Measurements from ENCODE around the gene HTR1E. TPM values are rescaled to one million over a fixed set of nuclear protein-coding genes. Genes with fewer than 3 reads are reported as not detected.

HTR1E gene
- polyA plus RNA-seq, 3 donors = 0.03 to 0.09 TPM; not detected in 1

DNA sequence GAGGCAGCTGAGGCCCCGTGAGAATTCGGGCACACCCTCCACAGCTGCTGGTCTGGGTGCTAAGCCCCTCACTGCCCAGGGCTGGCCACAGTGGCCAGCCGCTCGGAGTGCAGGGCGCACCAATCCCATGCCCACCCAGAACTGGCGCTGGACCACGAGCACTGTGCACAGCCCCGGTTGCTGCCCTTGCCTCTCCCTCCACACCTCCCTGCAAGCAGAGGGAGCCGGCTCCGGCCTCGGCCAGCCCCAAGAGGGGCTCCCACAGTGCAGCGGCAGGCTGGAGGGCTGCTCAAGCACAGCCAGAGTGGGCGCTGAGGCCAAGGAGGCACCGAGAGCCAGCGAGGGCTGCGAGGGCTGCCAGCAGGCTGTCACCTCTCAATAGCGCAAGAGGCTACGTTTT is 122.6 kb downstream of the HTR1E start:
- no peak overlapping the region for H3K27ac ChIP-seq (ENCODE audit: low read depth, low read length)
- WGBS, 3 donors = 92 to 95% (median 95%) methylated on average over 16 to 18 of the region's 18 CpGs

DNA sequence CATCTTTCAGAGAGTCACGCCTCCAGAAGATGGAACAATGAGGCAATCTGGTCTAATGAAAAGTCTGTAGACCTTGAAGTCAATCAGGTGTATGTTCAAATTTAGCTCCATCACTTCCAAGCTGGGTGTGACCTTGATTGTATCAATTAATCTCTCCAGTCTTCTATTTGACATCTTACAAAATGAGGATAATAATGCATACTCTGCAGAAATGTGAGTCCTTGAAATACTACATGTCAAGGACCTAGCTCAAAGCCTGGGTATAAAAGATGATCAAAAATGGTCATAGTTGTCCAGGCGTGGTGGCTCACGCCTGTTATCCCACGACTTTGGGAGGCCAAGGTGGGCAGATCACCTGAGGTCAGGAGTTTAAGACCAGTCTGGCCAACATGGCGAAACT is 127.8 kb downstream of the HTR1E start:
- no peak overlapping the region for H3K27ac ChIP-seq (ENCODE audit: low read depth, low read length)
- 64 to 78% (median 76%) methylated on average over 5 of the region's 5 CpGs for WGBS, 3 donors

Other genes starting within 250 kb of the HTR1E start
- gene CGA, start 157.6 kb downstream of the HTR1E start, polyA plus RNA-seq = under 1 TPM in 1 of 3 donors, not detected in 2; 0.08 TPM
- gene ZNF292, start 218.0 kb downstream of the HTR1E start, polyA plus RNA-seq = 1 to 10 TPM; 2.5 to 3.6 (median 3.3) TPM